Adrenal gland (tissue), 12 donors: Measurements from ENCODE around the gene BCAS3. TPM values are rescaled to one million over a fixed set of nuclear protein-coding genes. Genes with fewer than 3 reads are reported as not detected.

Experiments
- DNase-seq, 7 donors: peaks; one replicate each; pipeline ENCODE4 v3.0.0-alpha.2; 2019 to 2020
- H3K27ac ChIP-seq, 5 donors: fragments of 200-600 bp; sonication (generic) in 4 of 5; 1 replicate in 3 of 5; 2 replicates in 2 of 5; pipeline versions ENCODE4 v1.5.1 to v1.8.0; 2016 to 2020; ENCODE audit warnings: mild to moderate bottlenecking in 1 of 5
- H3K27me3 ChIP-seq: fragments of 200-600 bp; 2 replicates; pipeline ENCODE4 v1.8.0; 2021
- H3K36me3 ChIP-seq, 2 donors: fragments of 200-600 bp; replicated peaks in 1 of 2; 1 replicate in 1 of 2; 2 replicates in 1 of 2; pipeline versions ENCODE4 v1.5.1 to v1.8.0; 2018 to 2022
- H3K4me1 ChIP-seq, 2 donors: fragments of 200-600 bp; replicated peaks in 1 of 2; 1 replicate in 1 of 2; 2 replicates in 1 of 2; pipeline versions ENCODE4 v1.5.1 to v1.8.0; 2018 to 2021
- H3K4me3 ChIP-seq, 4 donors: fragments of 200-600 bp; sonication (generic) in 3 of 4; one replicate each; pipeline ENCODE4 v1.5.1; 2016 to 2018
- H3K9me3 ChIP-seq, 3 donors: fragments of 200-600 bp; sonication (generic) in 1 of 3; replicated peaks in 1 of 3; 1 replicate in 2 of 3; 2 replicates in 1 of 3; pipeline versions ENCODE4 v1.5.1 to v1.8.0; 2016 to 2021
- CTCF ChIP-seq, 6 experiments: fragments of 450-650 bp in 4 of 6; fragments of 200-600 bp in 2 of 6; sonication (generic) in 1 of 6; IDR thresholded peaks; 1 replicate in 5 of 6; 2 replicates in 1 of 6; pipeline versions ENCODE4 v1.5.1 to v1.8.0; 2016 to 2021; ENCODE audit warnings: antibody characterized with exemption in 6 of 6, mild to moderate bottlenecking in 2 of 6, moderate library complexity in 1 of 6
- POLR2A ChIP-seq, 2 donors: fragments of 450-650 bp; IDR thresholded peaks; one replicate each; pipeline ENCODE4 v1.6.1; 2017; ENCODE audit warnings: antibody characterized with exemption in 2 of 2, mild to moderate bottlenecking in 2 of 2, moderate library complexity in 1 of 2
- WGBS, 4 donors: extraction: QIAGEN DNeasy Blood & Tissue Kit in 2 of 4; methylation state at CpG; one replicate each; pipeline versions ENCODE4 v1.1.5 to v1.1.7; 2013 to 2017; 5-methylcytosine and 5-hydroxymethylcytosine counted together
- intact Hi-C, 2 donors: fragments of 100-400 bp; cut with DNase I; formaldehyde crosslinking; loops; one replicate each; pipeline versions ENCODE4 v1.14.1 to v1.15.0; 2022 to 2023
- polyA plus RNA-seq, 3 donors: library from polyadenylated mRNA; stranded (reverse); fragments of 200-250 nt in 2 of 3; fragments of 350-450 nt in 1 of 3; fragmentation: Illumina TruSeq in 1 of 3; extraction: RNeasy Lipid Tissue Mini Kit (QIAGEN cat#74804) in 1 of 3; gene quantifications; one replicate each; pipeline ENCODE4 v1.2.3, GENCODE V29; 2013 to 2014
- total RNA-seq, 9 donors: library from RNA; depleted of rRNA in 4 of 9; stranded (reverse); fragments of >200 nt in 4 of 9; fragments of 120-200 nt in 1 of 9; fragmentation: NEBNext Ultra II Directional in 1 of 9; extraction: Animal tissue kit (Norgen Biotek cat#: 25700) in 1 of 9; gene quantifications; one replicate each; pipeline versions ENCODE4 v1.1.0 to v1.2.4, GENCODE V29; 2013 to 2023
- donor health status: healthy with polysubstance abuse.
- donor health status: Bipolar disorder and iron deficiency.
- donor health status: DM: yes; HTN: yes; CAD: no.
- donor health status: DM: no; HTN: no; CAD: no.
- donor health status: DM: no; HTN: no; CAD: no.
- donor health status: DM: yes; HTN: yes; CAD: no.

BCAS3 gene
- total and polyA plus RNA-seq, 12 donors, result 9.4 to 105 (median 29.0) TPM

DNA sequence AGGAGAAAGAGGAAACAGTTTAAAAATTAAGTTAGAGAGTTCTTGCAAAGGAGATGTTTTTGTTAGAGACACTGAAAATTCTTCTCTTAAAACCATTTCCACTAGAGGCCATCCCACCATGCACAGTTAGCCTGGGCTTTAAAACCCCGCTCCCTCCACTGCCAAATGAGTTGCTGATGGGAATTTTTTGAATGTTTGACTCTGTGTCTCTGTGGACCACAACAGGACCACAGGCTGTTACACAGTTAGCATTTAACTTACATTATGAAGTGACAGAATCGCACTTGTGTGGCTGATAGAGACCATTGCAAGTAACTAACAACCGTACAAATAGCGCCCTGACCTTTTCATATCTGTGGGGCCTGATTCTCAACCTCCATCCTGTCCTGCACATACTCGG lies 647.3 kb downstream of the BCAS3 start:
- H3K27me3 ChIP-seq, result no peaks in the 10 kb centered on the region
- no peak overlapping the region for H3K4me3 ChIP-seq
- no peak for DNase-seq
- H3K27ac ChIP-seq, result peak overlapping the region in 1 of 5 donors; percentile 27
- no peaks in the 10 kb centered on the region for H3K36me3 ChIP-seq
- intact Hi-C loops, result no loop called here
- peaks cover 0 to 17% of the 10 kb centered on the region in 2 donors for H3K4me1 ChIP-seq
- TF ChIP-seq POLR2A (IDR thresholded peaks at IDR 0.05), result no peak
- H3K9me3 ChIP-seq, result no peaks in the 10 kb centered on the region
- WGBS, 4 donors, result 81 to 95% (median 86%) methylated on average over 5 of the region's 5 CpGs

- intact Hi-C loops, result no loop called here
Measured at GRCh38 chr17:61325382-61326073, 647.9 kb downstream of the BCAS3 start.

GRCh38 chr17:61326330-61326729 lies 648.7 kb downstream of the BCAS3 start:
- intact Hi-C loops, result no loop called here
- Histone ChIP-seq H3K4me3 (no peak overlapping the region), H3K36me3 (no peaks in the 10 kb centered on the region), H3K4me1 (peaks cover 0 to 17% of the 10 kb centered on the region in 2 donors), H3K27ac (no peak overlapping the region), H3K27me3 (no peaks in the 10 kb centered on the region), H3K9me3 (no peaks in the 10 kb centered on the region)
- no peak for DNase-seq
- TF ChIP-seq POLR2A (IDR thresholded peaks at IDR 0.05) (no peak), CTCF (IDR thresholded peaks at IDR 0.05) (no peak)
- WGBS, 4 donors, result 87 to 95% (median 92%) methylated on average over 3 of the region's 3 CpGs

More at GRCh38 chr17:61325382-61326073, 647.9 kb downstream of the BCAS3 start:
- no peak for TF ChIP-seq POLR2A (IDR thresholded peaks at IDR 0.05)
- no peak for TF ChIP-seq CTCF (IDR thresholded peaks at IDR 0.05)
- WGBS, 4 donors, result 65 to 79% (median 75%) methylated on average over 5 to 6 of the region's 6 CpGs
- Histone ChIP-seq H3K27ac (peak overlapping the region in 1 of 5 donors; percentile 27), H3K4me3 (no peak overlapping the region), H3K36me3 (no peaks in the 10 kb centered on the region), H3K9me3 (no peaks in the 10 kb centered on the region), H3K4me1 (peaks cover 0 to 17% of the 10 kb centered on the region in 2 donors), H3K27me3 (no peaks in the 10 kb centered on the region)
- no peak for DNase-seq

- Histone ChIP-seq H3K4me1 (peaks cover 0 to 17% of the 10 kb centered on the region in 2 donors), H3K27ac (no peak overlapping the region), H3K36me3 (no peaks in the 10 kb centered on the region), H3K27me3 (no peaks in the 10 kb centered on the region), H3K4me3 (no peak overlapping the region), H3K9me3 (no peaks in the 10 kb centered on the region)
- DNase-seq, result no peak
- TF ChIP-seq POLR2A (IDR thresholded peaks at IDR 0.05) (no peak), CTCF (IDR thresholded peaks at IDR 0.05) (no peak)
- 96 to 100% (median 97%) methylated on average over 6 of the region's 6 CpGs for WGBS, 4 donors
- intact Hi-C loops, result no loop called here
Measured at GRCh38 chr17:61328351-61328750, 650.7 kb downstream of the BCAS3 start.
